GM10847 (cell line): Measurements from ENCODE around the gene RNF227.

Experiments
- POLR2A ChIP-seq: IDR thresholded peaks from 2 replicates; pipeline ENCODE4 v1.6.1; 2011; ENCODE audit not compliant: insufficient read length; ENCODE audit errors: extremely low read depth

RNF227 gene

DNA sequence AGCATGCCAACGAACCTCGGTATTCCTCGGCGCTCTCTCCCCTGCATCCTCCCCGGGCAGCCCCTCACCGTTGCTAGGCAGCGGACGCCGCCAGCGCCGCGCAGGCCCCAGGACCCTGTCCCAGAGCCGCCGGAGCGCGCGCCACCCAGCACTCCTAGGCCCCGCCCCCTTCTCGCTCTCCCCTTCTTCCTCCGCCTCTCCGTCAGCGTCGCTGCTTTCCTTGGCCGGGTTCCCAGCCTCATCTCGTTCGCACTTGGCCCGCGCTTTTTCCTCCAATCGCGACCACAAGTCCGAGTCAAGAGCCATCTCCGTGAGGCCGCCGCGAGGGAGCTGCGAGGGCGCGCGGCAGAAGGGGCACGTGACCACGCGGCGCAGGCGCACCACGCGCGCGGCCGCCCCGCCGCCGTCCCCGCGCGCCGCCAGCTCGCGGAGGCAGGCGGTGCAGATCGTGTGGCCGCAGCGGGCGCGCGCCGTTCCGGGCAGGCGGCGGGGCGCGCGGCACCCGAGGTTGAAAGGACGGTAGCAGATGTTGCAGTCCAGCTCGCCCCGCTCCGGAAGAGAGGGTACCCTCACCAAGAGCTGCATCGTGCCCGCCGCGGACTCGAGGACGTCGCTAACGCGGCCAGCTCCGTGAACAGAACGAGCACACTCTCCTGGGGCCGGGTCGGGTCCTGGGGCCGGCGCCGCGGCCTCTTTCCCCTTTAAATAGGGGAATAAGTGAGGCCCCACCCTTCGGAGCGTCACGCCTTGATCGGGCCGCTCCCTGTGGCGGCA lies at the start of gene RNF227:
Gene RNF227, minus strand, starts transcription at position 679 of the 774 bp plus-strand sequence. Its CDS starts 94 bp downstream, at position 585.
- peak; percentile 44 for TF ChIP-seq POLR2A

GRCh38 chr17:7961421-7961820 lies 45.3 kb upstream of the RNF227 start:
- no peak for TF ChIP-seq POLR2A

DNA sequence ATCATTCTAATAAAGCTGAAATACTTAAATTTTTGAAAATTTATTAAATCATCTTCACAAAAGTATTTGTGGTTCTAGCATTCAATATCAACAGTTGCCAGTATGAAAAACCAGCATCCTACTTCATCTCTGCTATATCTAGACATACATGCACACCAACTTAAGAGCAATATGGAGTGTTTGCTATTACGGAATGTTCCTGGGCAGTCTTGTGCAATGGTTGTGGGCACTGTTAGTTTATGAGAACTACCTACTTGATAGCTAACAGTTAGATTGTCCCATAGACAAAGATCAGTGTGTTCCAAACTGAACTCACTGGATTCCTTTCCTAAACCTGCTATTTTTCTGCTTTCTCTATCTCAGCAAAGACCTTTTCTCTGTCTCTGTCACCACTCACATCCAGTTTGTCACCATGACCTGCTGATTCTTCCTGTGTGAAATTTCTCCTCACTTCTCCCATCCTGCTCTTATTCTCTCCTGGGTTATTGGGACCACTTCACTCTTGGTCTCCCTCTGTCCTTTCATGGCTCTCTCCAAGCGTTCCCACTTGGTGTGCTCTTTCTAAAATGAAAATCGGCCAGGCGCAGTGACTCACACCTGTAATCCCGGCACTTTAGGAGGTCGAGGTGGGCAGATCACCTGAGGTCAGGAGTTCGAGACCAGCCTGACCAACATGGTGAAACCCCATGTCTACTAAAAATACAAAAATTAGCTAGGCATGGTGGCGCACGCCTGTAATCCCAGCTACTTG lies 43.6 kb upstream of the RNF227 start:
- TF ChIP-seq POLR2A = no peak

DNA sequence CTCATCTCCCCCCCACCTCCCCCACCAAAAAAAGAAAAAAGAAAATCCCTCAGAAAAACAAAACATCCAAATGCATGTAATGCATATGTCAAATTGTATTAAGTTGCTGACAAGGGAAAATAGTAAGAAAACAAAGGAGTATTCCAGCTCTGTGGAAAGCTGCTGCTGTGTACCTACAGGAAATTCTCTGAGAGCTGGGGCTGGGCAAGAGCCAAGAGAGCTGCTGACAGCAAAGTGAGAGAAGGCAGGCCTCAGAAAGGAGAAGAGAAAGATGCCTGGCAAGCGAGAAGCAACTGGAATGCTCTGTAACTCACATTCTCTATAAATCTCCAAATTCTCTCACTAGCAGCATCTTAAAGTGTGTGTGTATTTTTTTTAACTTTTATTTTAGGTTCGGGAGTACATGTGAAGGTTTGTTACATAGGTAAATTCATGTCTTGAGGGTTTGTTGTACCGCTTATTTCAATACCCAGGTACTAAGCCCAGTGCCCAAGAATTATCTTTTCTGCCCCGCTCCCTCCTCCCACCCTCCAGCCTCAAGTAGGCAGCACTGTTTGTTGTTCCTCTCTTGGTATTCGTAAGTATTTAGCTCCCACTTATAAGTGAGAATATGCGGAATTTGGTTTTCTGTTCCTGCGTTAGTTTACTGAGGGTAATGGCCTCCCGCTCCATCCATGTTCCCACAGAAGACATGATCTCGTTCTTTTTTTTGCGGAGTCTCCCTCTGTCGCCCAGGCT lies 40.3 kb upstream of the RNF227 start:
- no peak for TF ChIP-seq POLR2A

DNA sequence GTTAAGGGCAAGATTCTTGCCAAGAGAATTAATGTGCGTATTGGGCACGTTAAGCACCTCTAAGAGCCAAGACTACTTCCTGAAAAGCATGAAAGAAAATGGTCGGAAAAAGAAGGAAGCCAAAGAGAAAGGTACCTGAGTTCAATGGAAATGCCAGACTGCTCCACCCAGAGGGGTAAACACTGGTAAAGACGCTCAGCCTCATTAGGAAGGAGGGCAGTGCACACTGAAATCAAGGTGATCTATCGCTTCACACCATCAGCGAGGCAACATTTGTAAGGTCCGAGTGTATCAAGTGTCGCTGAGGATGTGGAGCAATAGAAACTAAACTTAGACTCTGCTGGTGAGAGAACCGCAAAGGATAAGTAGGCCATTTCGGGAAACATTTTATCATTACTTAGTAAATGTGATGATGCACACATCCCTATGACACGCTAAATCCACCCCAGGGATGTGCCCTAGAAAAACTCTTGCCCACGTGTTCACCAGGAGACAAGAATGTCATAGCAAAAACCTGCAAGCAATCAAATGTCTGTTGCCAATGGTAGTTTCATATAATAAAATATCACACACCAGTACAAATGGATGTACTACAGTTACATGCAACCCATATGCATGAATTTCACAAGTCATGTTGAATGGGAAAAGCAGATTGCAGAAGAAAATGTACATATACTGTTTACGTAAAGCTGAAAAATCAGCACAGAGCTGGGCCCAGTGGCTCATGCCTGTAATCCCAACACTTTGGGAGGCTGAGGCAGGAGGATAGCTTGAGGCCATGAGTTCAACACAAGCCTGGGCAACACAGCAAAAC lies 39.5 kb upstream of the RNF227 start:
- no peak for TF ChIP-seq POLR2A

DNA sequence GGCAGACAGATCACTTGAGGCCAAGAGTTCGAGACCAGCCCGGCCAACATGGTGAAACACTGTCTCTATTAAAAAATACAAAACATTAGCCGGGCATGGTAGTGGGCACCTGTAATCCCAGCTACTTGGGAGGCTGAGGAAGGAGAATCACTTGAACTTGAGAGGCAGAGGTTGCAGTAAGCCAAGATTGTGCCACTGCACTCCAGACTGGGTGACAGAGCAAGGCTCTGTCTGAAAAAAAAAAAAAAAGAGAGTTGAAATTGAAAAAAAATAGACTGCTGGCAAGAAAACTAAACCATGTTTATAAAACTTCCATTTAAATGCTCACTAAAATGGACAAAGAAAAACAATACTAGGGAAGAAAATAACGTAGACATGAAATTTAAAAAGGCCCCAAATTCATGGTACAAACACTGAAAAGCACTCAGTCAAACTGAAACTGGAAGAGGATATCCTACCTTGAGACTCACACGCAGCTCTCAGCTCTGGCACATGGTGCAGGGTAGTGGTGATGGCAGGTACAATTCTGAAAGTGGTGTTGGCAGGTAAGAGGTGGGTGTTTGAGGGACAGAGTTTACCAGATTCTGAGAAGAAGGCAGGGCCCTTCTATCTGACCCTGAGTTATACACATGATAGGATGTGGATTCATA lies 35.2 kb upstream of the RNF227 start:
- TF ChIP-seq POLR2A = no peak

GRCh38 chr17:7950578-7950977 lies 34.5 kb upstream of the RNF227 start:
- TF ChIP-seq POLR2A = no peak

DNA sequence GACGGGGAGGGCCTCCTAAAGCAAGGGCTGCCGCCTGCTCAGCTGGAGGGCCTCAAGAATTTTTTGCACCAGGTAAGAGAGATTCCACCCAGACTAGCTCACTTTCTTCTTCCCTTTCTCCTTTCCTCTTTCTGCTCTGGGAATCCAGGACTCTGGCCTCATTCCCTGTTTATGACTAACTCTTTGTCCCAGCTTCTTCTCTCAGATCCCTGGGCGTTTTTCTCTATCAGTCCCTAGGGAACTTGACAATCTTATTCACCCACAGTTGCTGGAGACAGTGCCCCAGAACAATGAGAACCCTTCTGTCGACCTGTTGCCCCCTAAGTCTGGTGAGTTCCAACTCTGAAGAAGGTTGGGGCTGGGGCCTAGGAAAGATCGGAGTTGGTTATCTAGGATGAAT lies 31.6 kb upstream of the RNF227 start:
- TF ChIP-seq POLR2A = no peak

- no peak for TF ChIP-seq POLR2A
These were observed 30.4 kb upstream of the RNF227 start for GRCh38 chr17:7946441-7946840.

GRCh38 chr17:7945651-7946050 lies 29.6 kb upstream of the RNF227 start:
- no peak for TF ChIP-seq POLR2A

GRCh38 chr17:7944326-7944725 lies 28.2 kb upstream of the RNF227 start:
- no peak for TF ChIP-seq POLR2A

GRCh38 chr17:7943291-7943690 lies 27.2 kb upstream of the RNF227 start:
- TF ChIP-seq POLR2A = no peak

GRCh38 chr17:7940743-7941142 lies 24.7 kb upstream of the RNF227 start:
- no peak for TF ChIP-seq POLR2A

DNA sequence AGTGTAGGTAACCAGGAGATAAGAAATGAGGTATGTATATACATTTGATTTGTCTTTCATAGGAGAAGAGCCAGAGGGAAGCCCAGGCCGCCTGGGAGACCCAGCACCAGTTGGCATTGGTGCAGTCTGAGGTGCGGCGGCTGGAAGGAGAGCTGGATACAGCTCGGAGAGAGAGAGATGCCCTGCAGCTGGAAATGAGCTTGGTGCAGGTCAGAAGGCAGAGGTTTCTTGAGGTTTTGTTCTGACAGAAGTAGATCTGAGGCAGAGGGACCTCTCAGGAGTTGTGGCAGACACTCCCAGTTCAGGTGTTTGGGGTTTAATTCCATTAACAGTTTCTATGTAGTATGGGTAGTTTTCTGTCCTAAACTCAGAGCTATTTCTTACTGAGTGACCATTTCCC lies 23.9 kb upstream of the RNF227 start:
- TF ChIP-seq POLR2A = no peak
